GM12878 (cell line): ENCODE data around the gene KLHL24. TPM values are rescaled to one million over a fixed set of nuclear protein-coding genes. Genes with fewer than 3 reads are reported as not detected.

Experiments used
- ATAC-seq: fragments of 200-7000 bp; cut with Tn5 transposase; 3 replicates; pipeline ENCODE4 v1.9.1; 2020; ENCODE audit warnings: mild to moderate bottlenecking, moderate library complexity
- BruUV-seq: library from RNA; stranded (reverse); fragments of 400-500 nt; replicated peaks from 2 replicates; lab custom pipeline; 2021; lab: Mats Ljungman, UMichigan
- CTCF ChIA-PET: fragments of 300-600 bp; sonication (Branson Sonifier 250); formaldehyde crosslinking; extraction: SDS; loops from one replicate; lab custom pipeline; 2021; ENCODE audit warnings: inconsistent platforms; lab: Yijun Ruan, JAX
- POLR2A ChIA-PET: fragments of 350-600 bp; formaldehyde crosslinking; extraction: SDS; loops from one replicate; lab custom pipeline; 2021; ENCODE audit warnings: inconsistent platforms; lab: Charles Lee
- RAD21 ChIA-PET: fragments of 300-600 bp; sonication (Branson Sonifier 250); formaldehyde crosslinking; loops from one replicate; lab custom pipeline; 2023; ENCODE audit warnings: antibody characterized with exemption; ENCODE audit not compliant: unreplicated experiment; lab: Charles Lee
- SMC1A ChIA-PET: fragments of 300-600 bp; sonication (Branson Sonifier 250); formaldehyde crosslinking; loops from one replicate; lab custom pipeline; 2023; ENCODE audit not compliant: unreplicated experiment, uncharacterized antibody; lab: Charles Lee
- DNase-seq: peaks from one replicate; pipeline ENCODE4 v3.0.0-alpha.2; 2011; ENCODE audit warnings: low read depth, low spot score
- FAIRE-seq: peaks from 3 replicates; lab custom pipeline; 2011; peaks lifted over from hg19 to GRCh38; lab: Jason Lieb, UNC
- H2AFZ ChIP-seq: 2 replicates; pipeline ENCODE4 v1.6.0; 2011; ENCODE audit warnings: low read depth, low read length, control low read depth; ENCODE audit not compliant: control insufficient read depth
- H3K27ac ChIP-seq: 2 replicates; pipeline ENCODE4 v1.5.1; 2011; ENCODE audit warnings: control low read depth; ENCODE audit not compliant: control insufficient read depth, insufficient read depth
- H3K27me3 ChIP-seq, 2 experiments: replicated peaks in 1 of 2; 2 replicates each; pipeline versions ENCODE4 v1.6.0 to v1.6.1; 2011; ENCODE audit warnings: low read length in 1 of 2; ENCODE audit not compliant: control insufficient read depth in 2 of 2, insufficient read depth in 2 of 2
- H3K36me3 ChIP-seq, 2 experiments: 2 replicates each; pipeline ENCODE4 v1.5.1; 2011; ENCODE audit warnings: low read length in 1 of 2; ENCODE audit not compliant: control insufficient read depth in 2 of 2, insufficient read depth in 2 of 2
- H3K4me1 ChIP-seq: 2 replicates; pipeline ENCODE4 v1.6.1; 2011; ENCODE audit warnings: mild to moderate bottlenecking, low read length, moderate library complexity, mixed read lengths; ENCODE audit not compliant: control insufficient read depth, insufficient read depth
- H3K4me2 ChIP-seq: 2 replicates; pipeline ENCODE4 v1.6.0; 2011; ENCODE audit warnings: control low read depth; ENCODE audit not compliant: control insufficient read depth, insufficient read depth
- H3K4me3 ChIP-seq: fragments of 200-600 bp; sonication (generic); 2 replicates; pipeline ENCODE4 v1.5.1; 2016
- H3K79me2 ChIP-seq: 2 replicates; pipeline ENCODE4 v1.6.0; 2011; ENCODE audit warnings: low read length; ENCODE audit not compliant: control insufficient read depth, insufficient read depth
- H3K9ac ChIP-seq: 2 replicates; pipeline ENCODE4 v1.8.0; 2011; ENCODE audit warnings: low read length, control low read depth, mixed read lengths; ENCODE audit not compliant: control insufficient read depth, insufficient read depth
- H3K9me3 ChIP-seq: replicated peaks from 3 replicates; pipeline ENCODE4 v1.5.1; 2011; ENCODE audit warnings: mild to moderate bottlenecking, low read length; ENCODE audit not compliant: control insufficient read depth, insufficient read depth
- H4K20me1 ChIP-seq: 2 replicates; pipeline ENCODE4 v1.6.0; 2011; ENCODE audit not compliant: control insufficient read depth, insufficient read depth
- EGR1 ChIP-seq, 2 experiments: IDR thresholded peaks; 1 replicate in 1 of 2; 2 replicates in 1 of 2; pipeline ENCODE4 v1.6.1; 2011 to 2012; ENCODE audit warnings: low read depth in 2 of 2, low read length in 2 of 2, borderline replicate concordance in 1 of 2, mild to moderate bottlenecking in 1 of 2, moderate library complexity in 1 of 2
- JUND ChIP-seq: IDR thresholded peaks from 2 replicates; pipeline ENCODE4 v1.6.1; 2012; ENCODE audit warnings: low read depth, mild to moderate bottlenecking, low read length, improper control_type of control experiment, moderate library complexity
- MXI1 ChIP-seq: fragments of 150-350 bp; IDR thresholded peaks from 2 replicates; pipeline ENCODE4 v1.6.1; 2011; ENCODE audit warnings: low read depth, mild to moderate bottlenecking, inconsistent platforms, low read length, improper control_type of control experiment
- RAD21 ChIP-seq: IDR thresholded peaks from 2 replicates; pipeline ENCODE4 v1.6.1; 2011; ENCODE audit warnings: mild to moderate bottlenecking, low read depth, low read length, moderate library complexity; ENCODE audit not compliant: insufficient read depth
- RAD51 ChIP-seq: fragments of 450-650 bp; IDR thresholded peaks from 2 replicates; pipeline ENCODE4 v1.6.1; 2016; ENCODE audit warnings: moderate library complexity, mild to moderate bottlenecking, inconsistent platforms
- RBBP5 ChIP-seq: fragments of 200-600 bp; sonication (generic); conservative IDR thresholded peaks from 2 replicates; pipeline ENCODE4 v1.6.1; 2016
- SPI1 ChIP-seq: IDR thresholded peaks from 2 replicates; pipeline ENCODE4 v1.6.1; 2011; ENCODE audit warnings: low read depth, mild to moderate bottlenecking, low read length, moderate library complexity, borderline replicate concordance; ENCODE audit not compliant: insufficient read depth
- SREBF1 ChIP-seq: IDR thresholded peaks from 2 replicates; pipeline ENCODE4 v1.6.1; 2012; ENCODE audit warnings: mild to moderate bottlenecking, low read length
- STAT1 ChIP-seq: fragments of 450-650 bp; conservative IDR thresholded peaks from 2 replicates; pipeline ENCODE4 v1.6.1; 2014; ENCODE audit warnings: antibody characterized with exemption, mild to moderate bottlenecking
- SUPT20H ChIP-seq: IDR thresholded peaks from 2 replicates; pipeline ENCODE4 v1.6.1; 2011; ENCODE audit warnings: low read depth, mild to moderate bottlenecking, low read length, moderate library complexity, borderline replicate concordance; ENCODE audit not compliant: control insufficient read depth
- WGBS: methylation state at CpG from one replicate; pipeline ENCODE4 v1.1.6; 2016; ENCODE audit warnings: low lambda C conversion rate; ENCODE audit not compliant: insufficient replicate concordance, insufficient coverage; ENCODE audit errors: missing lambda C conversion rate; 5-methylcytosine and 5-hydroxymethylcytosine counted together
- in situ Hi-C: fragments of 300-500 bp; cut with MboI; formaldehyde crosslinking; loops from 9 replicates; pipeline ENCODE4 v1.14.3; 2018; ENCODE audit warnings: mixed read lengths
- intact Hi-C: fragments of 100-400 bp; cut with micrococcal nuclease; formaldehyde crosslinking; loops from one replicate; pipeline ENCODE4 v1.14.2; 2022; ENCODE audit not compliant: unreplicated experiment
- polyA plus RNA-seq, 11 experiments: library from polyadenylated mRNA; depleted of rRNA in 4 of 11; unstranded in 6 of 11; stranded (reverse) in 5 of 11; fragments of >200 nt; fragmentation: Nextera tagmentation in 4 of 11; fragmentation: Illumina TruSeq in 1 of 11; extraction: Ambion mirVana in 4 of 11; extraction: Trizol in 1 of 11; gene quantifications; 1 replicate in 1 of 11; 2 replicates in 10 of 11; pipeline versions ENCODE4 v1.2.1 to v1.2.3, GENCODE V29; 2011 to 2016; ENCODE audit warnings: inconsistent platforms in 2 of 11, missing spikeins in 2 of 11, low read depth in 1 of 11
- total RNA-seq, 4 experiments: library from RNA; depleted of rRNA in 3 of 4; stranded (reverse); fragments of >200 nt in 3 of 4; fragmentation: Illumina TruSeq in 1 of 4; extraction: Trizol in 1 of 4; gene quantifications; 2 replicates each; pipeline versions ENCODE4 v1.2.1 to v1.2.3, GENCODE V29; 2013 to 2021
- TF ChIP-seq, protein P1 (sequence below): fragments of 450-650 bp; formaldehyde crosslinking; IDR thresholded peaks from 2 replicates; pipeline ENCODE4 v1.4.0; 2022; ENCODE audit warnings: mild to moderate bottlenecking, moderate library complexity
- TF ChIP-seq, protein P2 (sequence below): fragments of 450-650 bp; IDR thresholded peaks from 2 replicates; pipeline ENCODE4 v1.6.1; 2017; ENCODE audit warnings: mild to moderate bottlenecking, moderate library complexity

The KLHL24 gene
- total and polyA plus RNA-seq, 10 of the 15 experiments (the other 5 are each of a cell fraction or from before 2014, with no cell fraction given) = 0.91 to 24.3 (median 5.3) TPM

GRCh38 chr3:183654727-183655126 is 19.3 kb downstream of the KLHL24 start:
- RAD21 ChIA-PET = interaction anchor here (0.7 to 1.2 kb wide), 2 partner anchors 18 to 102 kb away, joined by 3 to 5 read pairs; no protein-coding TSS in a partner anchor

More at GRCh38 chr3:183654727-183655126, 19.3 kb downstream of the KLHL24 start:
- no peaks in the 10 kb centered on the region for H4K20me1 ChIP-seq
- intact Hi-C loops = no loop called here
- H3K4me1 ChIP-seq = no peaks in the 10 kb centered on the region
- H3K9me3 ChIP-seq = peaks cover 6% of the 10 kb centered on the region; the same call in 2 of the 3 replicates
- no TSS peak for BruUV-seq
- in situ Hi-C loops = no loop called here
- H3K79me2 ChIP-seq = no peaks in the 10 kb centered on the region
- ChIA-PET CTCF (interaction anchor here (1.2 to 1.4 kb wide), 3 partner anchors 9 to 41 kb away, joined by 3 to 5 read pairs (median 3); no protein-coding TSS in a partner anchor), POLR2A (interaction anchor here (0.5 kb wide), 1 partner anchor 308 kb away, joined by 3 read pairs; no protein-coding TSS in a partner anchor), SMC1A (interaction anchor here (0.9 to 1.5 kb wide), 4 partner anchors 9 to 63 kb away, joined by 3 to 6 read pairs (median 4); no protein-coding TSS in a partner anchor)
- H3K27me3 ChIP-seq = no peaks in the 10 kb centered on the region
- no peak overlapping the region for H3K9ac ChIP-seq
- H3K4me2 ChIP-seq = no peak overlapping the region
- no peak for ATAC-seq
- no peak overlapping the region for H3K4me3 ChIP-seq
- no peak overlapping the region for H2AFZ ChIP-seq
- no peak for TF ChIP-seq RAD51
- TF ChIP-seq SREBF1 = no peak
- TF ChIP-seq SPI1 = no peak
- TF ChIP-seq, protein P1, sequence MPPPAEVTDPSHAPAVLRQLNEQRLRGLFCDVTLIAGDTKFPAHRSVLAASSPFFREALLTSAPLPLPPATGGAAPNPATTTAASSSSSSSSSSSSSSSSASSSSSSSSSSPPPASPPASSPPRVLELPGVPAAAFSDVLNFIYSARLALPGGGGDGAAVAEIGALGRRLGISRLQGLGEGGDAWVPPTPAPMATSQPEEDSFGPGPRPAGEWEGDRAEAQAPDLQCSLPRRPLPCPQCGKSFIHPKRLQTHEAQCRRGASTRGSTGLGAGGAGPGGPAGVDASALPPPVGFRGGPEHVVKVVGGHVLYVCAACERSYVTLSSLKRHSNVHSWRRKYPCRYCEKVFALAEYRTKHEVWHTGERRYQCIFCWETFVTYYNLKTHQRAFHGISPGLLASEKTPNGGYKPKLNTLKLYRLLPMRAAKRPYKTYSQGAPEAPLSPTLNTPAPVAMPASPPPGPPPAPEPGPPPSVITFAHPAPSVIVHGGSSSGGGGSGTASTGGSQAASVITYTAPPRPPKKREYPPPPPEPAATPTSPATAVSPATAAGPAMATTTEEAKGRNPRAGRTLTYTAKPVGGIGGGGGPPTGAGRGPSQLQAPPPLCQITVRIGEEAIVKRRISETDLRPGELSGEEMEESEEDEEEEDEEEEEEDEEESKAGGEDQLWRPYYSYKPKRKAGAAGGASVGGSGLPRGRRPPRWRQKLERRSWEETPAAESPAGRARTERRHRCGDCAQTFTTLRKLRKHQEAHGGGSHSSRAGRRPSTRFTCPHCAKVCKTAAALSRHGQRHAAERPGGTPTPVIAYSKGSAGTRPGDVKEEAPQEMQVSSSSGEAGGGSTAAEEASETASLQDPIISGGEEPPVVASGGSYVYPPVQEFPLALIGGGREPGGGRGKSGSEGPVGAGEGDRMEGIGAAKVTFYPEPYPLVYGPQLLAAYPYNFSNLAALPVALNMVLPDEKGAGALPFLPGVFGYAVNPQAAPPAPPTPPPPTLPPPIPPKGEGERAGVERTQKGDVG (CRISPR knock-in tag) = no peak
- TF ChIP-seq RAD21 = no peak
- TF ChIP-seq MXI1 = no peak
- TF ChIP-seq STAT1 = no peak
- TF ChIP-seq SUPT20H = no peak
- no peak for TF ChIP-seq RBBP5
- no peak for TF ChIP-seq EGR1 (IDR thresholded peaks at IDR 0.05; ENCODE audit: borderline replicate concordance in 1 of 2, low read depth in 2 of 2, low read length in 2 of 2)
- TF ChIP-seq JUND = no peak
- TF ChIP-seq, protein P2, sequence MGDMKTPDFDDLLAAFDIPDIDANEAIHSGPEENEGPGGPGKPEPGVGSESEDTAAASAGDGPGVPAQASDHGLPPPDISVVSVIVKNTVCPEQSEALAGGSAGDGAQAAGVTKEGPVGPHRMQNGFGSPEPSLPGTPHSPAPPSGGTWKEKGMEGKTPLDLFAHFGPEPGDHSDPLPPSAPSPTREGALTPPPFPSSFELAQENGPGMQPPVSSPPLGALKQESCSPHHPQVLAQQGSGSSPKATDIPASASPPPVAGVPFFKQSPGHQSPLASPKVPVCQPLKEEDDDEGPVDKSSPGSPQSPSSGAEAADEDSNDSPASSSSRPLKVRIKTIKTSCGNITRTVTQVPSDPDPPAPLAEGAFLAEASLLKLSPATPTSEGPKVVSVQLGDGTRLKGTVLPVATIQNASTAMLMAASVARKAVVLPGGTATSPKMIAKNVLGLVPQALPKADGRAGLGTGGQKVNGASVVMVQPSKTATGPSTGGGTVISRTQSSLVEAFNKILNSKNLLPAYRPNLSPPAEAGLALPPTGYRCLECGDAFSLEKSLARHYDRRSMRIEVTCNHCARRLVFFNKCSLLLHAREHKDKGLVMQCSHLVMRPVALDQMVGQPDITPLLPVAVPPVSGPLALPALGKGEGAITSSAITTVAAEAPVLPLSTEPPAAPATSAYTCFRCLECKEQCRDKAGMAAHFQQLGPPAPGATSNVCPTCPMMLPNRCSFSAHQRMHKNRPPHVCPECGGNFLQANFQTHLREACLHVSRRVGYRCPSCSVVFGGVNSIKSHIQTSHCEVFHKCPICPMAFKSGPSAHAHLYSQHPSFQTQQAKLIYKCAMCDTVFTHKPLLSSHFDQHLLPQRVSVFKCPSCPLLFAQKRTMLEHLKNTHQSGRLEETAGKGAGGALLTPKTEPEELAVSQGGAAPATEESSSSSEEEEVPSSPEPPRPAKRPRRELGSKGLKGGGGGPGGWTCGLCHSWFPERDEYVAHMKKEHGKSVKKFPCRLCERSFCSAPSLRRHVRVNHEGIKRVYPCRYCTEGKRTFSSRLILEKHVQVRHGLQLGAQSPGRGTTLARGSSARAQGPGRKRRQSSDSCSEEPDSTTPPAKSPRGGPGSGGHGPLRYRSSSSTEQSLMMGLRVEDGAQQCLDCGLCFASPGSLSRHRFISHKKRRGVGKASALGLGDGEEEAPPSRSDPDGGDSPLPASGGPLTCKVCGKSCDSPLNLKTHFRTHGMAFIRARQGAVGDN = no peak
- DNase-seq = no peak
- WGBS = 100% methylated on average over 1 of the region's 1 CpG
- no peak for FAIRE-seq
- no peak overlapping the region for H3K27ac ChIP-seq
- no peaks in the 10 kb centered on the region for H3K36me3 ChIP-seq
